ENCODE data around the gene EEF1AKMT3. TPM values are rescaled to one million over a fixed set of nuclear protein-coding genes. Genes with fewer than 3 reads are reported as not detected.
A peak's percentile ranks its signal among the peaks of the same experiment; 100 is the strongest.
"Not testable (repeated sequence)": the region's sequence is repeated elsewhere in the genome, so short reads cannot be mapped to it uniquely, and the experiment has no call there.

EEF1AKMT3 gene
- total and polyA plus RNA-seq, 7 donors, result 0.62 to 2.0 (median 1.3) TPM

- DNase-seq (peak; percentile 40 to 69), ATAC-seq (peak in 3 of 4 donors; percentile 29 to 53 (median 48))
- Histone ChIP-seq H3K36me3 (ENCODE audit: insufficient read depth in 1 of 2, low read depth in 1 of 2) (peaks cover 0 to 58% of the 10 kb centered on the region in 2 donors), H3K4me3 (no peak overlapping the region), H3K4me1 (peaks cover 24% of the 10 kb centered on the region), H3K27ac (peak overlapping the region; percentile 54), H3K9me3 (no peaks in the 10 kb centered on the region), H3K27me3 (ENCODE audit: insufficient read depth in 3 of 3, low read length in 2 of 3) (no peaks in the 10 kb centered on the region)
- intact Hi-C loops (cut with DNase I), result no loop called here
- no peak for TF ChIP-seq CTCF (IDR thresholded peaks at IDR 0.05)
- 27 to 48% (median 29%) methylated on average over 5 of the region's 5 CpGs for WGBS, 3 donors
Measured at GRCh38 chr12:57816855-57817151, 44.4 kb downstream of the EEF1AKMT3 start.

DNA sequence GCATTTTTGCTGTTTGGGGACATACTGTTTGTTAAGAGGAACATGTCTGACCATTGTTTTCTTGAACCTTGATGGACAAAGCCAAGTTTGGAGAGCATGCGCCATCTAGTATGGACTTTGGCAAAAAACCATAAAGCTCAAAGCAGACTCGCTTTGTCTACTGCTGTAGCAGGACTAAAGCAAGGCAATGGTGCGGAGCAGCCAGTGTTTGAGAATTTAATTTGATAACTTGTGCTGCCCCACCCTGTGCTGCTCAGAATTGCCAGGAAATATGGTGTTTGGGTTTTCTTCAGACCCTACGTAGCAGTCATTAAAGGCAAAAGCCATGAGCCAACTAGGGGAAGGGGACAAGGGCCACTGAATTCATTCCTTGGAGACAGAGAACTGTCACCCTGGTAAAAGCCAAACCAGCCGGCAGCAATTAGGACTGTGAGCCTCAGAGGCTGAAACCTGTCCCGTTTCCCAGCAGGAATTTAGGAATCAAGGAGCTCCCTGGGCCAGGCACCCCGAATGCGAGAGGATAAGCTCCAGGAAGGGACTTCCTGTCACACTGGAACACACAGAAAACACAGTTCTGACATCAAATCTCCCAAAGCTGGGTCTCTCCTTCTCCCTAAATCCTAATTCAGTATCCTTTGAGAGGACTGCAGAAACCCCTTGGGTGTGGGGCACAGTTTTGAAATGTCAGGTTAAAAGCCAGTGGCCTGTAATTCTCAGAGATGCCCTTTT, 45.0 kb downstream of the EEF1AKMT3 start:
- H3K27ac ChIP-seq, result peak overlapping the region; percentile 54
- intact Hi-C loops (cut with DNase I), result no loop called here
- peaks cover 26% of the 10 kb centered on the region for H3K4me1 ChIP-seq
- peaks cover under 1 to 58% of the 10 kb centered on the region in 2 donors for H3K36me3 ChIP-seq (ENCODE audit: insufficient read depth in 1 of 2, low read depth in 1 of 2)
- ATAC-seq (no peak), DNase-seq (no peak)
- no peak for TF ChIP-seq CTCF (IDR thresholded peaks at IDR 0.05)
- H3K27me3 ChIP-seq (ENCODE audit: insufficient read depth in 3 of 3, low read length in 2 of 3), result no peaks in the 10 kb centered on the region
- 66 to 73% (median 71%) methylated on average over 8 of the region's 8 CpGs for WGBS, 3 donors
- H3K4me3 ChIP-seq, result no peak overlapping the region
- no peaks in the 10 kb centered on the region for H3K9me3 ChIP-seq

- H3K9me3 ChIP-seq; intact Hi-C loops (cut with DNase I); H3K4me3 ChIP-seq; DNase-seq; H3K27me3 ChIP-seq (ENCODE audit: insufficient read depth in 3 of 3, low read length in 2 of 3); ATAC-seq: not testable (repeated sequence)
- Histone ChIP-seq H3K4me1 (peaks cover 31% of the 10 kb centered on the region), H3K36me3 (ENCODE audit: insufficient read depth in 1 of 2, low read depth in 1 of 2) (peaks cover 6 to 58% of the 10 kb centered on the region in 2 donors), H3K27ac (peak overlapping the region; percentile 54)
- WGBS, 3 donors, result 72 to 81% (median 81%) methylated on average over 3 of the region's 3 CpGs
Measured at GRCh38 chr12:57817990-57818331, 45.5 kb downstream of the EEF1AKMT3 start.

DNA sequence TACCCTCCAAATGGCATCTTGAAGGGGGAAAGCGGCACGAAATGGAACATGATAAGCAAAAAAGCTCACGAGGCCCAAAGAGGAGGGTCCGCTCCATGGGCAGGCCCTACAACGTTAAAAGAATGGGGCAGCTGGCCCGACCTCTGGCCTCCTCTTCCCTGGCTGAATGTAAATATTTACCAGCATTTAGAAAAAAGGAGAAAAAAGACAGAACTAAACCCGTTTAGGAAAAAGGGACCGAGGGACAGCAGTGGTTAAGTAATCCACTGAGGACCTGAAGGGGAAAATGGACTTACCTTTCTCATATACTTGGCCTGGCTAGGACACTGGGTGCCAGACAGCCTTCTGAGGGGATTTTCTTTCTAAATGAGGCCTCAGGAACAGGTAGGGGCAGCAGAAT, 47.7 kb downstream of the EEF1AKMT3 start:
- peaks cover 31% of the 10 kb centered on the region for H3K4me1 ChIP-seq
- H3K4me3 ChIP-seq; H3K27me3 ChIP-seq (ENCODE audit: insufficient read depth in 3 of 3, low read length in 2 of 3); H3K9me3 ChIP-seq; DNase-seq; intact Hi-C loops (cut with DNase I); ATAC-seq: not testable (repeated sequence)
- peaks cover 18 to 72% of the 10 kb centered on the region in 2 donors for H3K36me3 ChIP-seq (ENCODE audit: insufficient read depth in 1 of 2, low read depth in 1 of 2)
- H3K27ac ChIP-seq, result peak overlapping the region; percentile 21
- 65 to 77% (median 73%) methylated on average over 8 of the region's 8 CpGs for WGBS, 3 donors

- H3K4me3 ChIP-seq; intact Hi-C loops (cut with DNase I); H3K9me3 ChIP-seq; ATAC-seq; H3K27me3 ChIP-seq (ENCODE audit: insufficient read depth in 3 of 3, low read length in 2 of 3); DNase-seq; H3K27ac ChIP-seq: not testable (repeated sequence)
- WGBS, 3 donors, result 53 to 68% (median 58%) methylated on average over 5 of the region's 5 CpGs
- Histone ChIP-seq H3K4me1 (peaks cover 30% of the 10 kb centered on the region), H3K36me3 (ENCODE audit: insufficient read depth in 1 of 2, low read depth in 1 of 2) (peaks cover 18 to 81% of the 10 kb centered on the region in 2 donors)
Measured at GRCh38 chr12:57821015-57821414, 48.6 kb downstream of the EEF1AKMT3 start.

DNA sequence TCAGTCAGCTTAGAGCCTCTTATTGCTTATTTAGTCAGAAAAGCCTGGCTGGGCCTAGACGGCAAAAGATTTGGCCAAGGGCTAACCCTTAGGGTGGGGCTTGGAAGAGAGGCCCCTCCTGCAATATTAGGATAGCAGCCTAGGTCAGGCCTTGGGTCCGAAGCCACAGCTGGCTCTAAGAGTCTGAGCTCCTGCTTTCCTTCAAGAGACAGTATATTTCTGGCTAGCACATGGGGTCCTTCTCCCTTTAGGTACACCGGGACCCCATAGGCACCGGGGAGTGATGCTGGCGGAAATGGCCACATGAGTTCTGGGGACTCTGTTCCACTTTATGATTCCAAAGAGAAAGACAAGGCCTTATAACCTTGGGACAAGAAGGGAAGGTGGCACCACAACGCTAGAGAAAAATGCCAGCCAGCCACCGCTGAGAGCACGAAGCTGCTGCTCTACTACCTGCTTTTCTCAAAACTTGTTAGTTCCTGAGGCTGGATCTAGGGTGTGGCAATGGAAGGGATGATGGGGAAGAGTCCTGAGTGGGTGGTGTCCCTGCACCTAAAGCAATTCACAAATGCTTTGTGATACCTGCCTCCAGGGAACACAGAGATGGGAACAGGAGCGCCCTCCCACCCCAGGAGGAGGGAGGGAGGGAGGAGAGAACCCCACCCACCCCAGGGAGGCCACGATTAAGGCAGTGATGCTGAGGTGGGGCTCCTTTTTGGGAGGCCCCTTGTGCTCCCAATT, 49.2 kb downstream of the EEF1AKMT3 start:
- no peak for TF ChIP-seq CTCF (IDR thresholded peaks at IDR 0.05)
- 64 to 80% (median 71%) methylated on average over 10 of the region's 10 CpGs for WGBS, 3 donors

More for the DNA sequence above, 49.2 kb downstream of the EEF1AKMT3 start:
- H3K27me3 ChIP-seq (ENCODE audit: insufficient read depth in 3 of 3, low read length in 2 of 3), result no peaks in the 10 kb centered on the region
- no peaks in the 10 kb centered on the region for H3K9me3 ChIP-seq
- intact Hi-C loops (cut with DNase I), result no loop called here
- no peak overlapping the region for H3K4me3 ChIP-seq
- peaks cover 29% of the 10 kb centered on the region for H3K4me1 ChIP-seq
- ATAC-seq (no peak), DNase-seq (no peak)
- peak overlapping the region; percentile 16 for H3K27ac ChIP-seq
- H3K36me3 ChIP-seq (ENCODE audit: insufficient read depth in 1 of 2, low read depth in 1 of 2), result peaks cover 19 to 87% of the 10 kb centered on the region in 2 donors
